Activated CD8-positive, alpha-beta memory T cell treated with anti-CD3 and anti-CD28 coated beads for 48 hours (primary cell): ENCODE data around the gene BRSK2.
"Not testable (repeated sequence)": the region's sequence is repeated elsewhere in the genome, so short reads cannot be mapped to it uniquely, and the experiment has no call there.

ENCODE experiments used
- DNase-seq, 3 experiments: peaks; one replicate each; pipeline ENCODE4 v3.0.0-alpha.2; 2020; ENCODE audit warnings: low read depth in 2 of 3, low spot score in 2 of 3

BRSK2 gene

DNA sequence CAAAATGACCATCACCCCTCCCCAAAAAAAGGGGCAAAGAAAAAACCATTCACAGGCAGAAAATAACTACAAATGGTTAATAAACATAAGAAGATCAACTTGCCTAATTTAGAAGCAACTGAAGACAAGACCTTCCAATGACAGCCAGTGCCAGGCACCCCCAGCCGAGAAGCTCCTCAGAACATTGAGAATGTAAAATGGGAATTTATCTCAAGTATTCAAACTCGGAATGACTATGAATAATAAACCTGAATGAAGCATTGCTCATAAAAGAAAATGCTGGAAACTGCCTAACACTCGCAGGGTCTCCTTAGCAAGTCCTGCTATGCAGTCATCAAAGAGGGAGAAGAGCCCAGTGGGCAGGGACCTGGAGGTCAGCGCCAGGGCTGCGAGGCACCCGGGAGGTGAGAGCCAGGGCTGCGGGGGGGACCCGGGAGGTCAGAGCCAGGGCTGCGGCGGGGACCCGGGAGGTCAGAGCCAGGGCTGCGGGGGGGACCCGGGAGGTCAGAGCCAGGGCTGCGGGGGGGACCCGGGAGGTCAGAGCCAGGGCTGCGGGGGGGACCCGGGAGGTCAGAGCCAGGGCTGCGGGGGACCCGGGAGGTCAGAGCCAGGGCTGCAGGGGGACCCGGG is 120.0 kb downstream of the BRSK2 start:
- DNase-seq = no peak

DNA sequence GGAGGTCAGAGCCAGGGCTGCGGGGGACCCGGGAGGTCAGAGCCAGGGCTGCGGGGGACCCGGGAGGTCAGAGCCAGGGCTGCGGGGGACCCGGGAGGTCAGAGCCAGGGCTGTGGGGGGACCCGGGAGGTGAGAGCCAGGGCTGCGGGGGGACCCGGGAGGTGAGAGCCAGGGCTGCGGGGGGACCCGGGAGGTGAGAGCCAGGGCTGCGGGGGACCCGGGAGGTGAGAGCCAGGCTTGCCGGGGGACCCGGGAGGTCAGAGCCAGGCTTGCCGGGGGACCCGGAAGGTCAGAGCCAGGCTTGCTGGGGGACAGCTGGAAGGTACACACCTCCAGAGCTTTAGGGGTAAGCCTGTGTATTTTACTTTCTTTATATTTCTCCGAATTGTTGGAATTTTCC is 120.6 kb downstream of the BRSK2 start:
- DNase-seq = not testable (repeated sequence)

DNA sequence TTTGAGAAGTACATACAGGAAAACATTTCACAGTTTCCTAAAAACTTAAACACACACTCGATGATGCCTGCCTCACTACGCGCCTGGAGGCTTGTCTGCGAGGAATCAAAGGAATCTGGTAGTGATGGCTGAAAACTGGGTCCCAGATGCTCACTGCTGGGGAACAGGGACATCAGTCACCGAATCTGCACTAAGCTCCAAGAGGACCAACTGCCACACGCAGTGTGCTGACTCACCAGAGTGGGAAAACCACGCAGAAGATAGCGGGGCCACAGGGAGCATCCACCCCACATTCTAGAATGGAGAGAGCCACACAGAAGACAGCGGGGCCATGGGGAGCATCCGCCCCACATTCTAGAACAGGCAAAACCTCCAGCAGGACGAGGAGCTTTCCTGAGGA is 121.2 kb downstream of the BRSK2 start:
- no peak for DNase-seq

- DNase-seq = no peak
Measured at GRCh38 chr11:1511937-1512496, 122.3 kb downstream of the BRSK2 start.
